Activated B cell treated with CpG ODN at 0.5 μM for 24 hours (primary cell): ENCODE results near the gene PLA2R1. TPM values are rescaled to one million over a fixed set of nuclear protein-coding genes. Genes with fewer than 3 reads are reported as not detected.

Experiments
- ATAC-seq: fragments of 200-7000 bp; cut with Tn5 transposase; one replicate; pipeline ENCODE4 v1.10.0; 2021; ENCODE audit warnings: low read depth, mild to moderate bottlenecking, moderate library complexity
- CTCF ChIA-PET: fragments of 350-600 bp; sonication (Branson Sonifier 250); formaldehyde crosslinking; loops from one replicate; lab custom pipeline; 2021; ENCODE audit warnings: antibody characterized with exemption; lab: Charles Lee
- POLR2A ChIA-PET: fragments of 350-600 bp; sonication (Branson Sonifier 250); formaldehyde crosslinking; loops from one replicate; lab custom pipeline; 2021; ENCODE audit warnings: antibody characterized with exemption; lab: Charles Lee
- DNase-seq: peaks from one replicate; pipeline ENCODE4 v3.0.0; 2022
- H3K27ac Mint-ChIP-seq: one replicate; pipeline ENCODE4 v1.8.0; 2020; ENCODE audit warnings: mixed read lengths
- H3K27me3 Mint-ChIP-seq: one replicate; pipeline ENCODE4 v1.8.0; 2021; ENCODE audit warnings: mixed read lengths
- H3K36me3 Mint-ChIP-seq: one replicate; pipeline ENCODE4 v1.8.0; 2021; ENCODE audit warnings: low read depth, mixed read lengths
- H3K4me1 Mint-ChIP-seq: one replicate; pipeline ENCODE4 v1.8.0; 2021; ENCODE audit warnings: mixed read lengths
- H3K4me3 Mint-ChIP-seq: one replicate; pipeline ENCODE4 v1.8.0; 2020; ENCODE audit warnings: mild to moderate bottlenecking, mixed read lengths
- H3K9me3 Mint-ChIP-seq: one replicate; pipeline ENCODE4 v1.8.0; 2020; ENCODE audit warnings: mixed read lengths
- CTCF ChIP-seq: fragments of 200-600 bp; IDR thresholded peaks from one replicate; pipeline ENCODE4 v1.8.0; 2022; ENCODE audit warnings: antibody characterized with exemption, mild to moderate bottlenecking
- intact Hi-C: fragments of 100-400 bp; cut with micrococcal nuclease; formaldehyde crosslinking; loops from one replicate; pipeline ENCODE4 v1.15.1; 2024
- total RNA-seq: library from RNA; stranded (reverse); gene quantifications from 2 replicates; pipeline ENCODE4 v1.2.3, GENCODE V29; 2022

The PLA2R1 gene
- total RNA-seq, 1 donor from 2014 or later: not detected

- TF ChIP-seq CTCF: no peak
- ChIA-PET POLR2A (no interaction called here), CTCF (no interaction called here)
- intact Hi-C loops: no loop called here
- Mint-ChIP-seq H3K27ac (no peak overlapping the region), H3K9me3 (peaks cover 6% of the 10 kb centered on the region), H3K4me1 (no peaks in the 10 kb centered on the region), H3K27me3 (peaks cover 2% of the 10 kb centered on the region), H3K4me3 (no peak overlapping the region), H3K36me3 (no peaks in the 10 kb centered on the region)
- DNase-seq (no peak), ATAC-seq (no peak)
Observed at GRCh38 chr2:160077912-160078810, 15.7 kb upstream of the PLA2R1 start.

GRCh38 chr2:160076914-160077313, 14.5 kb upstream of the PLA2R1 start:
- ATAC-seq: no peak
- POLR2A ChIA-PET: no interaction called here

GRCh38 chr2:160076241-160076640, 13.8 kb upstream of the PLA2R1 start:
- no peaks in the 10 kb centered on the region for H3K4me1 Mint-ChIP-seq
- DNase-seq: no peak
- H3K27ac Mint-ChIP-seq: no peak overlapping the region
- H3K4me3 Mint-ChIP-seq: no peak overlapping the region
- no peak for ATAC-seq
- H3K9me3 Mint-ChIP-seq: peaks cover 2% of the 10 kb centered on the region
- ChIA-PET CTCF (no interaction called here), POLR2A (no interaction called here)
- no peaks in the 10 kb centered on the region for H3K36me3 Mint-ChIP-seq
- intact Hi-C loops: no loop called here
- H3K27me3 Mint-ChIP-seq: peaks cover 2% of the 10 kb centered on the region
- no peak for TF ChIP-seq CTCF

More at GRCh38 chr2:160076914-160077313, 14.5 kb upstream of the PLA2R1 start:
- no peak overlapping the region for H3K27ac Mint-ChIP-seq
- no peaks in the 10 kb centered on the region for H3K36me3 Mint-ChIP-seq
- CTCF ChIA-PET: no interaction called here
- H3K4me3 Mint-ChIP-seq: no peak overlapping the region
- peaks cover 2% of the 10 kb centered on the region for H3K27me3 Mint-ChIP-seq
- H3K9me3 Mint-ChIP-seq: peaks cover 2% of the 10 kb centered on the region
- DNase-seq: no peak
- no peaks in the 10 kb centered on the region for H3K4me1 Mint-ChIP-seq
- TF ChIP-seq CTCF: no peak
- intact Hi-C loops: no loop called here

GRCh38 chr2:160075171-160075570, 12.8 kb upstream of the PLA2R1 start:
- intact Hi-C loops: no loop called here
- DNase-seq (no peak), ATAC-seq (no peak)
- no peak overlapping the region for H3K4me3 Mint-ChIP-seq
- H3K4me1 Mint-ChIP-seq: no peaks in the 10 kb centered on the region
- ChIA-PET CTCF (no interaction called here), POLR2A (no interaction called here)
- no peaks in the 10 kb centered on the region for H3K36me3 Mint-ChIP-seq
- H3K27me3 Mint-ChIP-seq: peaks cover 2% of the 10 kb centered on the region
- H3K9me3 Mint-ChIP-seq: no peaks in the 10 kb centered on the region
- H3K27ac Mint-ChIP-seq: no peak overlapping the region
- no peak for TF ChIP-seq CTCF

GRCh38 chr2:160073284-160073888, 11.0 kb upstream of the PLA2R1 start:
- intact Hi-C loops: no loop called here
- CTCF ChIA-PET: no interaction called here
- POLR2A ChIA-PET: no interaction called here
- TF ChIP-seq CTCF: no peak
- Mint-ChIP-seq H3K4me3 (no peak overlapping the region), H3K9me3 (peaks cover 2% of the 10 kb centered on the region), H3K27me3 (peaks cover 2% of the 10 kb centered on the region), H3K4me1 (no peaks in the 10 kb centered on the region), H3K36me3 (no peaks in the 10 kb centered on the region), H3K27ac (no peak overlapping the region)
- ATAC-seq (no peak), DNase-seq (no peak)
